ENCODE measurements around the gene AXIN1.
A peak's percentile ranks its signal among the peaks of the same experiment; 100 is the strongest.
"Not testable (repeated sequence)": the region's sequence is repeated elsewhere in the genome, so short reads cannot be mapped to it uniquely, and the experiment has no call there.

The AXIN1 gene

DNA sequence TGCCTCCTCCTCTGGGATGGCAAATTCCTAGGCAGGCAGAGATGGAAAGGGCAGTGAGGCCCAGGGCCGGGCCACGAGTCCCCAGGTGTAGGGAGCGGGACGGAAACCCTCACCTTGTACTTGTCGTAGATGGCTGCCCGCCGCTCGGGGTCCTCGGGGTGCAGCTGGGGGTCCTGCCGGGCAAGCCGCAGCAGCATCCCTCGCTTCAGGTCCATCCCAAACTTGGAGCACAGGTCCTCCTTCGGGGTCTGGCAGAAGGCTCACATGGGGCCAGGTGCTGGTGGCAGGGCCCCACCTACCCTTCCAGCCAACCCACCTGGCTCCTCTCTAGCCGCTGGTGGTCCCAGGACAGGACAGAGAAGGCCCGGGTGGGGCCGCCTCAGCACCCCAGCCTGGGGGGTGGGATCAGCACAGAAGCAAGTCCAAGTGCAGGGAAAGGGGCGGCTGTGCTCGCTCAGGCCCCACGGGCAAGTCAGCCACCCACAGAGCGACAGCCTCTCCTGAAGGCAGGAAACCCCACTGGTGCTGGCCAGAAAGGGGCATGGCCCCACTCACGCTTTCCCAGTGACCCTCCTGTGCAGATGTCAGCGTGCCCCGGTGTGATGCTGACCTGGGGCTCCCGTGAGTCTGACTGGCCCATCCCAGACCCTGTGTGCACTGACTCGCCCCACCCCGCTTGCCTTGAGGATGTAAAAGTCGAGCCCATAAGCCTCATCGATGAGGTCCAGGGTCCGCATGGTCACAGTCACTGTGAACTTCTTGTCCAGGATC, 16.1 kb upstream of the AXIN1 start:
- no peak for DNase-seq (ENCODE audit: low spot score)
- Mint-ChIP-seq H3K9me3 (no peaks in the 10 kb centered on the region), H3K36me3 (ENCODE audit: low read depth) (peaks cover 18% of the 10 kb centered on the region), H3K4me1 (ENCODE audit: low read depth) (peaks cover 14% of the 10 kb centered on the region), H3K27ac (no peak overlapping the region), H3K27me3 (ENCODE audit: low read depth) (no peaks in the 10 kb centered on the region), H3K4me3 (no peak overlapping the region)

DNA sequence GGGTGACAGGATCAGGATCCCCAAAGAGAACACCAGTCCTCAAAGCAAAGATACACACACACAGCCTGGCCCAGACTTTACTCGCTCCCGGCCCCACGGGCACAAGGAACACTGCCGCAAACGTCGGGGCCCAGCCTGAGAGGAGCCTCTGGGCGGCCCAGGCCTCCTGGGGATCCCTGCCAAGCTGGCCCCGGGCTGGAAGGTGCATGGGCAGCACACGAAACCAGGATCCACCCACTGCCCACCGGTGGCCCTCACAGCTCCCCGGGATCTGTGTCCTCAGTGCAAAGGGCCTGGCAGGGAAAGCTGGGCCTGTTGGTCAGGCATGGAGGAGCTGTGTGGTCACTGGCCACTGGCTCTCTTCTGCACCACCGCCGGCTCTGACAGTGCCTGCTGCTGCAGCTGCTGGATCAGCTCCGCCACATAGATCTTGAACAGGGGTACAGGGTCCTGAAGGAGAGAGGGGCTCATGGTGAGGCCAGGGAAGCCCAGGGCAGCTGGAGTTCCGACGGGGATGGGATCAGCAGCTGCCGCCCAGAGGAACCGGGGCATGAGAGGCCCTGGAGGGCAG, 14.9 kb upstream of the AXIN1 start:
- Mint-ChIP-seq H3K4me1 (ENCODE audit: low read depth) (peaks cover 14% of the 10 kb centered on the region), H3K9me3 (no peaks in the 10 kb centered on the region), H3K27me3 (ENCODE audit: low read depth) (no peaks in the 10 kb centered on the region), H3K36me3 (ENCODE audit: low read depth) (peaks cover 18% of the 10 kb centered on the region), H3K27ac (no peak overlapping the region), H3K4me3 (peak overlapping the region; percentile 26)
- no peak for DNase-seq (ENCODE audit: low spot score)

DNA sequence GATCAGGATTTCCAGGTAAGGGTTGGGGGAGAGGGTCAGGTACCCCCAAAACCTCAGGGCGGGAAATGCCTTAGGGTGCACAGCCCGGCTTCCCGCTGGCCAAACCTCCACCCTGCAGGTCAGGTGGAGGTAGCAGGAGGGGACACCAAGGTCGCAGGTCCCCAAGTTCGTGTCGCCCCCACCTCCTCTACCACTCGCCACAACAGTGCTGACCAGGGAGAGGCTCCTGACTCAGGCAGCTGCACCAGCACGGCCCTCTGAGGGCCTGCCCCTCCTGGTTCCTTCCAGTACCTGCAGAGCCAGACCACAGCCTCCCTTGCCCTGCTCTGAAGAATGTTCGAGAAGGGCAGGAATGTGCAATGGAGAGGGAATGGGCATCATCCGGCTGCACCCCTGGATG, 14.0 kb upstream of the AXIN1 start:
- Mint-ChIP-seq H3K36me3 (ENCODE audit: low read depth) (peaks cover 15% of the 10 kb centered on the region), H3K27me3 (ENCODE audit: low read depth) (no peaks in the 10 kb centered on the region), H3K27ac (no peak overlapping the region), H3K4me1 (ENCODE audit: low read depth) (peaks cover 14% of the 10 kb centered on the region), H3K4me3 (no peak overlapping the region), H3K9me3 (no peaks in the 10 kb centered on the region)
- DNase-seq (ENCODE audit: low spot score) = no peak

DNA sequence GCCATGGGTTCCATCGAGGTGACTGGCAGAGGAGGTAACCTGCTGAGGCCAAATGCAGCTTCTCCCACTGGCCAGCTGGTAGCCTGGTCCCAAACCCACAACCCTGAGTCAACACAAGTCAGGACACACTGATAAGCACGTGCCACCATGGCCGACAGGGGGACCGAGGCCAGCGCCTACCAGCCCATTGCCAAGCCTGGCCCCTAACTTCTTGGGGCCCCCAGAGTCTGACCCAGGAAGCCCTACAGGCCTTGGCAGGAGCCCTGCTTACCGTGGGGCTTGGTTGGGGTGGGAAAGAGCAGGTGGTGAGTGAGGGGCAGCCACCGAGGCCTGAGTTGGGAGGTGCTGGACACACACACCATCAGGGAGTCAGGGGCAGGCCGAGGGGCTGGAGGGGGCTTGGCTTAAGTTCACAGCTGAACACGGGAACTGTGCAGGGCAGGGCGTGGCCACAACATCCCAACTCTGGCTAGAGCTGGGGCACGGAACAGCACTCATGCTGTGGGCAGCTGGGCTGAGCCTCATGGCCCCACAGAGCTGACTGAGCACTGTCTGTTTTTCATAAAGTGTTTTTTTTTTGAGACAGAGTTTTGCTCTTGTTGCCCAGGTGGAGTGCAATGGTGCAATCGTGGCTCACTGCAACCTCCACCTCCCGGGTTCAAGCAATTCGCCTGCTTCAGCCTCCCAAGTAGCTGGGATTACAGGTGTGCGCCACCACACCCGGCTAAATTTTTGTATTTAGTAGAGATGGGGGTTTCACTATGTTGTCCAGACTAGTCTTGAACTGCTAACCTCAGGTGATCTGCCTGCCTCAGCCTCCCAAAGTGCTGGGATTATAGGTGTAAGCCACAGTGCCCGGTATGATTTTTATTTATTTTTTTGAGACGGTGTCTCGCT, 12.3 kb upstream of the AXIN1 start:
- H3K27me3 Mint-ChIP-seq (ENCODE audit: low read depth) = no peaks in the 10 kb centered on the region
- H3K9me3 Mint-ChIP-seq = no peaks in the 10 kb centered on the region
- peaks cover 12% of the 10 kb centered on the region for H3K36me3 Mint-ChIP-seq (ENCODE audit: low read depth)
- H3K4me1 Mint-ChIP-seq (ENCODE audit: low read depth) = peaks cover 5% of the 10 kb centered on the region
- H3K4me3 Mint-ChIP-seq = no peak overlapping the region
- no peak for DNase-seq (ENCODE audit: low spot score)
- H3K27ac Mint-ChIP-seq = no peak overlapping the region

DNA sequence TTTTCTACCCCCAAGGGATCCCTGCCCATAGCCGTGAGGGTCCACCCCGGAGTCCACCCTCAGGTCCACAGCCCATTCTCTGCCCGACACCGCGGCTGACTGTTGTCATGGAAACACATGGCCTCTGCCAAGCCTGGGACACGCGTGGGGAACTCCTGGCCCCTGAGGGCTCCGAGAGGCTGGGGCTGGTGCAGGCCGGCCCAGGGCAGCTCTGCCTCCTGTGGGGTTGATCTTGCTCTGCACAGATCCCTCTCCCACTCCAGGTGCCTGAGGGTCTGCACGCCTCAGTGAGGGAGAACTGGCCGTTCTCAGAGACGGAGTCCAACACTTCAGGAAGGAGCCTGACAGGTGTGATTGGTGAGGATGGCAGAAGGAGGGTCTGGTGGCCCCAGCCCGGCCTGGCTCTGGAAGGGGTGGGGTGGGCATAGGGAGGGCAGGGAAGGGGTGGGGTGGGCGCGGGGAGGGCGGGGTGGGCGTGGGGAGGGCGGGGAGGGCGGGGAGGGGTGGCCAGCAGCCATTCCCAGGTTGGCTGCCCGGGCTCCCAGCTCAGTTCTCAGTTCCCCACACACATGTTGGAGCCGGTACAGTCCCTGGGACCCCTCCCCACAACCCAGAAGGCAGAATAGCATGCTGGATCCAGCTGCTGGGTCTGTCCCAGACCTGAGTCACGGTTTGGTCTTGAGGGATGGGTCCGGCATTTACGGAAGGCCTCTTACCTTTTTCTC, 11.4 kb upstream of the AXIN1 start:
- no peaks in the 10 kb centered on the region for H3K9me3 Mint-ChIP-seq
- H3K27ac Mint-ChIP-seq = no peak overlapping the region
- no peaks in the 10 kb centered on the region for H3K27me3 Mint-ChIP-seq (ENCODE audit: low read depth)
- peaks cover 10% of the 10 kb centered on the region for H3K36me3 Mint-ChIP-seq (ENCODE audit: low read depth)
- H3K4me3 Mint-ChIP-seq = no peak overlapping the region
- no peaks in the 10 kb centered on the region for H3K4me1 Mint-ChIP-seq (ENCODE audit: low read depth)
- no peak for DNase-seq (ENCODE audit: low spot score)

DNA sequence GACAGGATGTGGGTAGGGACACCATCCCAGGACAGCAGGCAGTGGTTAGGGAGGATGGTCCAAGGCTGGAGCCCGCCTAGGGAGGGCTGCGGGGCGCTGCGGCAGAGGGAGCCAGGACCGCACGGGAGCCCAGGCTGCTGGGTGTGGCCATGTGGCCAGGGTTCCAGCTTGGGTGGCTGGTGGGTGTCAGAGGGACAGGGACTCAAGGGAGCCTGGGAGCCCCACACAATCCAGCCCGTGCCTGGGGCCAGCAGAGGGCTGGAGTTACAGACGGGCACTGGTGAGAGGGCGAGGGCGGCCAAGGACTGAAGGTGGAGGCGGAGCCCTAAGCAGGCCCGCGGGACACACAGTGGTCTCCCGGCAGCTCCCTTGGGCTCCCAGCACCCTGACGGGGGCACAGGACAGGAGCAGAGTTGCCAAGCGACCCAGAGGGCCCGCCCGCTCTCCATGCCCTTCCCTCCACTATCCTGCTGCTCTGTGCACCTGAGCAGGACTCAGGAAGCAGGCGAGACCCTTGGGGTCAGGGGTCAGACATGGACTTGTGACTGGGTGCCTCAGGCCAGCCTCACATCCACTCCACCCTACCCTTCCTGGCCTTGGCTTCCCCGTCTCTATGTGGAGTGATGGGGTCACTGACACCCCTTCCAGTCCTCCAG, 10.7 kb upstream of the AXIN1 start:
- Mint-ChIP-seq H3K27ac (no peak overlapping the region), H3K27me3 (ENCODE audit: low read depth) (no peaks in the 10 kb centered on the region), H3K4me3 (no peak overlapping the region), H3K36me3 (ENCODE audit: low read depth) (peaks cover 9% of the 10 kb centered on the region), H3K4me1 (ENCODE audit: low read depth) (no peaks in the 10 kb centered on the region), H3K9me3 (no peaks in the 10 kb centered on the region)
- no peak for DNase-seq (ENCODE audit: low spot score)

DNA sequence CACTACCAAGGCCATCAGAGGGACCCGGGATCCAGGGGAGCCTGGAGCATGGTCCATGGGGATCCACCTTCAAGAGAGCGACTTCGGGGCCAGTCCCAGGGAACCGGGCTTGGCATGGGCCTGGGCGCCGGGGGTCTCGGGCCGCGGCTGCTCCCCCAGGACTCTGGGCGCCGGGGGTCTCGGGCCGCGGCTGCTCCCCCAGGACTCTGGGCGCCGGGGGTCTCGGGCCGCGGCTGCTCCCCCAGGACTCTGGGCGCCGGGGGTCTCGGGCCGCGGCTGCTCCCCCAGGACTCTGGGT, 10.1 kb upstream of the AXIN1 start:
- not testable (repeated sequence) for H3K27ac Mint-ChIP-seq; H3K9me3 Mint-ChIP-seq; H3K4me3 Mint-ChIP-seq; H3K4me1 Mint-ChIP-seq (ENCODE audit: low read depth); H3K36me3 Mint-ChIP-seq (ENCODE audit: low read depth); H3K27me3 Mint-ChIP-seq (ENCODE audit: low read depth); DNase-seq (ENCODE audit: low spot score)

DNA sequence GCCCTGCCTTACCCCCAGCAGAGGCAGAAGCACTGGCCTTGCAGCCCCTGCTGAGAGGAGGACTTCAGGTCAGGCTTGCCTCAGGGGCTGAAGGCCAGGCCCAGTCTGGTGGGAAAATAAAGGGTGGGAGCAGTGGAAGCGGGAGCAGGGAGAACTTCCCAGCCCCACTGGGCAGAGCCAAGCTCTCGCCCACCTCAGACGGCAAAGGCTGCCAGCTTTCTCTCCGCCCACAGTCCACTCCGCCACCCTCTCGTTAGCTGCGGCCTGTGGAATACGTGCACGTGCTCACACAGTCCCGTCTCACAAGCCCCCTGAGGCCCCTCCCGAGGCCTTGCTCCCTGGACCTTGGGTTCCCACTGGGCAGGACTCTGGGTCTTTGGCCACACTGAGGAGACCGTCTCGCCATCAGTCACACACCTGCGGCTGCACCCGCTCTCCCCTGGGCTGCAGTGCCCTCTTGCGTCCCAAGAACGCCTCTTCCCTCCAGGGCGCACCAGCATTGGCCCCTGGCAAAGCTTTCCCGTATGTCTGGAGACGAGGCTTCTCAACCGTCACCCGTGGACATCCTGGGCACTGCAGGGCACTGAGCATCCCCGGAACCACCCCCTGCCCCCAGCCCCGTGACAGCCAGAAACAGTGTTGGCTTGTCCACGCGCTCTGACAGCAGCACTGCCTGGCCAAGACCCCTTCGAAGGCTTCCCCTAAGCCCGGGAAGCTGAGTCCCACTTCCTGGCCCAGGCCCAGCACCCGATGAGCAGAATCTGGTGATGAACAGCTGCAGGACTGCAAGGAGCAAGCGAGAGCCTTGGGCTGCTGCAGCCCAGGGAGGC, 9.6 kb upstream of the AXIN1 start:
- peak; percentile 61 for DNase-seq (ENCODE audit: low spot score)
- Mint-ChIP-seq H3K4me1 (ENCODE audit: low read depth) (no peaks in the 10 kb centered on the region), H3K9me3 (no peaks in the 10 kb centered on the region), H3K27me3 (ENCODE audit: low read depth) (no peaks in the 10 kb centered on the region), H3K4me3 (peak overlapping the region; percentile 21), H3K27ac (peak overlapping the region; percentile 36), H3K36me3 (ENCODE audit: low read depth) (peaks cover 2% of the 10 kb centered on the region)

DNA sequence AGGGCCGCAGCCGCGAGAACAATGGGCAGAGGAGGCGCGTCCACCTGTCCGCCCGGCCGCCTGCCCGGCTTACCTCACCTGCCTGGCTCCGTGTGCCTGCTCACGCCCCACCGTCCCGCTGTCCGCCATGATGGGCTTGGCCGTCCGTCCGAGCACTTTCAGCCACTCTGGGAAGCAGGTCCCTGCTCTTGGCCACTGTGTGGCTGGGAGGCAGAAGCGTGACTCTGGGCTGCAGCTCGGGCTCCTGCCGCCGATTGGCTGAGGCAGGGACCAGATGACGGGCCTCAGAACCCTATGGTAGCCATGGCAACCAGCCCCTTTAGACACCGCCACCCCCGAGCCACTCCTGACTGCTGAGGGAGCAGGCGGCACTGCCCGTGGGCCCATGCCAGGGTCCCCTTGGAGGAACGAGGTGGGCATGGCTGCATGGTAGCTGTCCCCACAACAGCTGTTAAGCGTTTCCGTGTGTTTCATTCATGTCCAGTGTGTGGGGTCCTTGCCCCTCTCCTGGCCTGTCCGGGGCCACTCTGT, 8.9 kb upstream of the AXIN1 start:
- DNase-seq (ENCODE audit: low spot score) = no peak
- Mint-ChIP-seq H3K27me3 (ENCODE audit: low read depth) (no peaks in the 10 kb centered on the region), H3K36me3 (ENCODE audit: low read depth) (no peaks in the 10 kb centered on the region), H3K9me3 (no peaks in the 10 kb centered on the region), H3K4me3 (no peak overlapping the region), H3K4me1 (ENCODE audit: low read depth) (no peaks in the 10 kb centered on the region), H3K27ac (no peak overlapping the region)

DNA sequence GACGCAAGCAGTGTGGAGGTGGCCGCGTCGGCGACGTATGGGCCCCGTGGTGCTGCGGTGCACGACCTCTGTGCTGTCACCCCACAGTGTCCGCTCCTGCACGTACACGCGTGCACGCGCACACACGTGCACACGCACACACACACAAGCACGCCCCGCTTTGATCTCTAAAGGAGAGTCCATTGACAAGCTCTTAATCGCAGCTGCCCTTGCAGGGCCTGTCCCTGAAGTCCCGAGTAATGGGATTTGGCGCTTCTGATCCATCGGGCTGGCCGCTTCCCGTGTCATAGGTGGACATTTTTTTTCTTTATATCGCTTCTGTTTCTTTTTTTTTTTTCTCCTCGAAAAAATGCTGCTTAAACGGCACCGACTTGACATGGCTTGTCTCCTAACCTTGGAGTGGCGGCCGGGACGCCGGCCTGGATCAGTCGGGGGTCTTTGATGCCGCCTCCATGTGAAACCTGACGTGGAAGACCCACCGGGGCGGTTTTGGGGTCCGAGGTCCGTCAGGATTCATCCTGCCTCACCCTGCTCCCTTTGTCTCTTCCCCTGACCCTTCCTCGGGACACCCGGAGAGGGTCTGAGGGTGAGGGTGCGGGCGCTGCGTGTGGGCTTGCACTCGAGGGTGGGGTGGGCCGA, 8.3 kb upstream of the AXIN1 start:
- no peaks in the 10 kb centered on the region for H3K9me3 Mint-ChIP-seq
- H3K4me1 Mint-ChIP-seq (ENCODE audit: low read depth) = no peaks in the 10 kb centered on the region
- DNase-seq (ENCODE audit: low spot score) = no peak
- H3K27me3 Mint-ChIP-seq (ENCODE audit: low read depth) = no peaks in the 10 kb centered on the region
- H3K4me3 Mint-ChIP-seq = no peak overlapping the region
- no peak overlapping the region for H3K27ac Mint-ChIP-seq
- H3K36me3 Mint-ChIP-seq (ENCODE audit: low read depth) = no peaks in the 10 kb centered on the region

DNA sequence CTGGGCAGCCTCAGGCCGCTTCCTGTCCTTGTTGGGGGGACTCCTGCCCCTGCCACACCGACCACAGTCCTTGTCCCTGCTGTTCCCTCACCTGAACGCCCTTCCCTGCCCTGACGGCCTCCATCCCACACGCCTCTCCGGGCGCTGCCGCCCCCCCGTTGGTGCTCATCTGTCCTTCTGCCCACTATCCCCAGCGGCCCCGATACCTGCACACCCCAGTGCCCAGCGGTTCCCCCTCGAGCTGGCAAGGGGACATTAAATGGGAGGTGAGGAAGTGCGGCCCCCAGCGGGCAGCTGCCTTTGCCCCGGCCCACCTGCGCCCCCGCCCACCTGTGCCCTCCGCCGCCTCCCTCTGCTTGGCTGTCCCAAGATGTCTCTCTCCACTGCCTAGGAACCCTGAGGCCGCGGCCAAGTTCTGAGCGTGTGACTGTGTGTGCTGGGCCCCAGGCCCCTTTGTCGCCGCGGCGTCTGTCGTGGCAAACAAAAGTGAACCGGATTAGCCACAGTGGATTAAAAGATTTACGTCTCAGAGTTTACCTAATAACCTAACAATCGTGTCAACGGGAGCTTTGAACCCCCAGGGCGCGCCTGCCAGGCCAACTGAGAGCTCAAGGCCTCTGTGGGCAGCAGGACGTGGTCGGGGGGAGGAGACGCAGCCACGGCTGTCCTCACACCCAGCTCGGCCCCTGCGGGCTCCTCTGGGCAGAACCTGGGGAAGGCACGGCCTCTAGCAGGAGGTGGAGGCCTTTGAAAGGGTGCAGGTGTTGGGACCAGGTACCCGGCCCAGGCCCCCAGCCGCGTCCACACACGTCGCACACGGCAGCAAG, 7.6 kb upstream of the AXIN1 start:
- Mint-ChIP-seq H3K27me3 (ENCODE audit: low read depth) (no peaks in the 10 kb centered on the region), H3K9me3 (no peaks in the 10 kb centered on the region), H3K4me1 (ENCODE audit: low read depth) (peaks cover 3% of the 10 kb centered on the region), H3K36me3 (ENCODE audit: low read depth) (no peaks in the 10 kb centered on the region), H3K4me3 (no peak overlapping the region), H3K27ac (no peak overlapping the region)
- no peak for DNase-seq (ENCODE audit: low spot score)

All from T-helper 2 cell treated with Interferon-gamma antibody and Interleukin-4, amounts not matched to agents 5 μg/mL and 100 μg/mL, for 36 hours (primary cell).